CD4-positive, CD25-positive, alpha-beta regulatory T cell (primary cell): Measurements from ENCODE around the gene LHPP. TPM values are rescaled to one million over a fixed set of nuclear protein-coding genes. Genes with fewer than 3 reads are reported as not detected.

ENCODE experiments used
- ATAC-seq, 2 donors: fragments of 150-1000 bp; cut with Tn5 transposase; one replicate each; pipeline ENCODE4 v1.10.0; 2021; ENCODE audit warnings: low read depth in 2 of 2, moderate number of reproducible peaks in 2 of 2, moderate library complexity in 1 of 2
- DNase-seq, 3 donors: peaks; one replicate each; pipeline versions ENCODE4 v3.0.0 to v3.0.0-alpha.2; 2012 to 2022; ENCODE audit warnings: mixed read lengths in 1 of 3
- H3K27ac ChIP-seq: one replicate; pipeline ENCODE4 v1.7.0; 2013; ENCODE audit warnings: mild to moderate bottlenecking, low read length; ENCODE audit not compliant: insufficient read depth, poor library complexity, severe bottlenecking
- H3K27me3 ChIP-seq: one replicate; pipeline ENCODE4 v1.7.0; 2013; ENCODE audit warnings: low read length; ENCODE audit not compliant: control insufficient read depth, insufficient read depth
- H3K36me3 ChIP-seq: one replicate; pipeline ENCODE4 v1.7.0; 2013; ENCODE audit warnings: mild to moderate bottlenecking, low read length, moderate library complexity; ENCODE audit not compliant: control insufficient read depth, insufficient read depth
- H3K4me1 ChIP-seq: 2 replicates; pipeline ENCODE4 v1.7.0; 2013; ENCODE audit warnings: mild to moderate bottlenecking, low read length; ENCODE audit not compliant: insufficient read depth, control insufficient read depth, poor library complexity, severe bottlenecking
- H3K4me3 ChIP-seq: one replicate; pipeline ENCODE4 v1.7.0; 2013; ENCODE audit warnings: low read depth, mild to moderate bottlenecking, low read length, moderate library complexity
- H3K9me3 ChIP-seq, 2 experiments: 1 replicate in 1 of 2; 2 replicates in 1 of 2; pipeline ENCODE4 v1.7.0; 2013; ENCODE audit warnings: low read length in 2 of 2, mild to moderate bottlenecking in 1 of 2, moderate library complexity in 1 of 2; ENCODE audit not compliant: control insufficient read depth in 2 of 2
- H3K27ac Mint-ChIP-seq, 3 donors: one replicate each; pipeline ENCODE4 v1.8.0; 2020 to 2022; ENCODE audit warnings: mild to moderate bottlenecking in 3 of 3, mixed read lengths in 3 of 3, moderate library complexity in 2 of 3
- H3K27me3 Mint-ChIP-seq: one replicate; pipeline ENCODE4 v1.8.0; 2022; ENCODE audit warnings: mild to moderate bottlenecking, mixed read lengths
- H3K36me3 Mint-ChIP-seq: one replicate; pipeline ENCODE4 v1.8.0; 2020; ENCODE audit warnings: mixed read lengths
- H3K4me1 Mint-ChIP-seq, 4 donors: one replicate each; pipeline ENCODE4 v1.8.0; 2020 to 2022; ENCODE audit warnings: mixed read lengths in 4 of 4, mild to moderate bottlenecking in 1 of 4
- H3K4me3 Mint-ChIP-seq, 4 donors: one replicate each; pipeline ENCODE4 v1.8.0; 2020 to 2022; ENCODE audit warnings: mild to moderate bottlenecking in 4 of 4, mixed read lengths in 4 of 4, moderate library complexity in 3 of 4
- H3K9me3 Mint-ChIP-seq, 7 donors: one replicate each; pipeline ENCODE4 v1.8.0; 2020 to 2022; ENCODE audit warnings: mixed read lengths in 7 of 7, mild to moderate bottlenecking in 3 of 7, moderate library complexity in 2 of 7
- polyA plus RNA-seq, 4 donors: library from polyadenylated mRNA; unstranded; fragments of 300-500 nt; fragmentation: Illumina TruSeq; gene quantifications; one replicate each; pipeline ENCODE4 v1.2.3, GENCODE V29; 2021
- total RNA-seq: library from RNA; stranded (reverse); gene quantifications from one replicate; pipeline ENCODE4 v1.2.3, GENCODE V29; 2022

Gene LHPP
- total and polyA plus RNA-seq, 5 donors from 2014 or later = 20.1 to 29.2 (median 25.0) TPM

GRCh38 chr10:124611738-124612137, 150.1 kb downstream of the LHPP start:
- peaks cover 2% of the 10 kb centered on the region for H3K36me3 ChIP-seq
- no peak overlapping the region for H3K4me3 ChIP-seq
- peak overlapping the region; percentile 85 to 92 (median 91) for H3K27ac Mint-ChIP-seq
- H3K27ac ChIP-seq = peak overlapping the region; percentile 61
- peaks cover 0 to 3% (median 0%) of the 10 kb centered on the region in 7 donors for H3K9me3 Mint-ChIP-seq
- H3K27me3 ChIP-seq = no peaks in the 10 kb centered on the region
- H3K36me3 Mint-ChIP-seq = no peaks in the 10 kb centered on the region
- H3K4me1 ChIP-seq = peaks cover 42% of the 10 kb centered on the region
- no peaks in the 10 kb centered on the region for H3K9me3 ChIP-seq
- peak; percentile 38 to 55 for ATAC-seq
- no peaks in the 10 kb centered on the region for H3K27me3 Mint-ChIP-seq
- H3K4me1 Mint-ChIP-seq = peaks cover 0 to 43% (median 18%) of the 10 kb centered on the region in 4 donors
- DNase-seq = peak; percentile 7 to 67 (median 41)
- H3K4me3 Mint-ChIP-seq = peak overlapping the region in 3 of 4 donors; percentile 41 to 77 (median 65)

- Mint-ChIP-seq H3K27me3 (no peaks in the 10 kb centered on the region), H3K36me3 (peaks cover 2% of the 10 kb centered on the region), H3K4me1 (peaks cover 0 to 47% (median 18%) of the 10 kb centered on the region in 4 donors), H3K27ac (peak overlapping the region; percentile 78 to 91 (median 85)), H3K4me3 (peak overlapping the region in 2 of 4 donors; percentile 27 to 71), H3K9me3 (peaks cover 0 to 2% (median 0%) of the 10 kb centered on the region in 7 donors)
- DNase-seq = peak in 1 of 3 donors; percentile 21
- no peaks in the 10 kb centered on the region for H3K9me3 ChIP-seq
- peaks cover 42% of the 10 kb centered on the region for H3K4me1 ChIP-seq
- H3K4me3 ChIP-seq = no peak overlapping the region
- ATAC-seq = peak; percentile 20 to 21
- H3K27me3 ChIP-seq = no peaks in the 10 kb centered on the region
- peaks cover 2% of the 10 kb centered on the region for H3K36me3 ChIP-seq
- H3K27ac ChIP-seq = peak overlapping the region; percentile 60
Measured at GRCh38 chr10:124612611-124613498, 151.2 kb downstream of the LHPP start.

- Mint-ChIP-seq H3K27me3 (no peaks in the 10 kb centered on the region), H3K4me3 (peak overlapping the region; percentile 41 to 77 (median 60)), H3K27ac (peak overlapping the region; percentile 46 to 87 (median 72)), H3K9me3 (peaks cover 0 to 2% (median 0%) of the 10 kb centered on the region in 7 donors), H3K36me3 (peaks cover 2% of the 10 kb centered on the region), H3K4me1 (peaks cover 0 to 54% (median 21%) of the 10 kb centered on the region in 4 donors)
- H3K27me3 ChIP-seq = no peaks in the 10 kb centered on the region
- peak overlapping the region; percentile 33 for H3K27ac ChIP-seq
- H3K36me3 ChIP-seq = peaks cover 8% of the 10 kb centered on the region
- no peak for ATAC-seq
- H3K4me3 ChIP-seq = no peak overlapping the region
- peaks cover 53% of the 10 kb centered on the region for H3K4me1 ChIP-seq
- H3K9me3 ChIP-seq = no peaks in the 10 kb centered on the region
- peak in 1 of 3 donors; percentile 47 for DNase-seq
Measured at GRCh38 chr10:124614003-124614659, 152.5 kb downstream of the LHPP start.

- ATAC-seq (no peak), DNase-seq (no peak)
- Histone ChIP-seq H3K4me1 (peaks cover 64% of the 10 kb centered on the region), H3K27me3 (no peaks in the 10 kb centered on the region), H3K36me3 (peaks cover 8% of the 10 kb centered on the region), H3K4me3 (no peak overlapping the region), H3K27ac (no peak overlapping the region), H3K9me3 (no peaks in the 10 kb centered on the region)
- Mint-ChIP-seq H3K4me3 (peak overlapping the region in 1 of 4 donors; percentile 35), H3K36me3 (peaks cover 2% of the 10 kb centered on the region), H3K27me3 (no peaks in the 10 kb centered on the region), H3K27ac (peak overlapping the region in 2 of 3 donors; percentile 50 to 72), H3K9me3 (peaks cover 0 to 2% (median 0%) of the 10 kb centered on the region in 7 donors), H3K4me1 (peaks cover 0 to 61% (median 20%) of the 10 kb centered on the region in 4 donors)
Measured at GRCh38 chr10:124615259-124615658, 153.6 kb downstream of the LHPP start.

- H3K4me3 Mint-ChIP-seq = no peak overlapping the region
- DNase-seq = no peak
Measured at GRCh38 chr10:124616040-124616835, 154.6 kb downstream of the LHPP start.

GRCh38 chr10:124616836-124617130, 155.2 kb downstream of the LHPP start:
- Histone ChIP-seq H3K36me3 (peaks cover 13% of the 10 kb centered on the region), H3K4me1 (peaks cover 64% of the 10 kb centered on the region), H3K27ac (no peak overlapping the region), H3K9me3 (no peaks in the 10 kb centered on the region), H3K4me3 (no peak overlapping the region), H3K27me3 (no peaks in the 10 kb centered on the region)
- H3K27ac Mint-ChIP-seq = peak overlapping the region in 1 of 3 donors; percentile 65
- no peaks in the 10 kb centered on the region for H3K27me3 Mint-ChIP-seq
- no peak for ATAC-seq
- DNase-seq = no peak
- no peak overlapping the region for H3K4me3 Mint-ChIP-seq
- H3K9me3 Mint-ChIP-seq = peaks cover 0 to 2% (median 0%) of the 10 kb centered on the region in 7 donors
- H3K36me3 Mint-ChIP-seq = peaks cover 6% of the 10 kb centered on the region
- peaks cover 0 to 64% (median 23%) of the 10 kb centered on the region in 4 donors for H3K4me1 Mint-ChIP-seq

More at GRCh38 chr10:124616040-124616835, 154.6 kb downstream of the LHPP start:
- H3K27ac ChIP-seq = no peak overlapping the region
- peak overlapping the region in 1 of 3 donors; percentile 56 for H3K27ac Mint-ChIP-seq
- H3K4me3 ChIP-seq = no peak overlapping the region
- peaks cover 69% of the 10 kb centered on the region for H3K4me1 ChIP-seq
- H3K27me3 Mint-ChIP-seq = no peaks in the 10 kb centered on the region
- no peaks in the 10 kb centered on the region for H3K9me3 ChIP-seq
- peaks cover 0 to 2% (median 0%) of the 10 kb centered on the region in 7 donors for H3K9me3 Mint-ChIP-seq
- ATAC-seq = no peak
- peaks cover 0 to 65% (median 22%) of the 10 kb centered on the region in 4 donors for H3K4me1 Mint-ChIP-seq
- peaks cover 2% of the 10 kb centered on the region for H3K36me3 Mint-ChIP-seq
- H3K36me3 ChIP-seq = peaks cover 9% of the 10 kb centered on the region
- H3K27me3 ChIP-seq = no peaks in the 10 kb centered on the region

GRCh38 chr10:124618470-124619073, 156.9 kb downstream of the LHPP start:
- ATAC-seq = no peak
- H3K36me3 ChIP-seq = peaks cover 29% of the 10 kb centered on the region
- Mint-ChIP-seq H3K4me3 (peak overlapping the region in 1 of 4 donors; percentile 51), H3K9me3 (peaks cover 0 to 2% (median 0%) of the 10 kb centered on the region in 7 donors), H3K27ac (peak overlapping the region in 2 of 3 donors; percentile 78 to 94), H3K27me3 (no peaks in the 10 kb centered on the region), H3K36me3 (peaks cover 7% of the 10 kb centered on the region), H3K4me1 (peaks cover 0 to 51% (median 17%) of the 10 kb centered on the region in 4 donors)
- peak overlapping the region; percentile 25 for H3K27ac ChIP-seq
- DNase-seq = no peak
- H3K4me1 ChIP-seq = peaks cover 46% of the 10 kb centered on the region
- no peaks in the 10 kb centered on the region for H3K9me3 ChIP-seq
- H3K4me3 ChIP-seq = no peak overlapping the region
- no peaks in the 10 kb centered on the region for H3K27me3 ChIP-seq
